Cardiac muscle cell (in vitro differentiated cells and primary cell): ENCODE data around the gene RNASEH2A. TPM values are rescaled to one million over a fixed set of nuclear protein-coding genes. Genes with fewer than 3 reads are reported as not detected.

ENCODE experiments used
- DNase-seq, 2 donors: peaks; one replicate each; pipeline versions ENCODE4 v3.0.0 to v3.0.0-alpha.2; 2010 to 2017; ENCODE audit warnings: low read depth in 1 of 2, low spot score in 1 of 2
- H3K27ac ChIP-seq: fragments of 200-600 bp; sonication (generic); 2 replicates; pipeline ENCODE4 v1.5.1; 2016
- H3K27me3 ChIP-seq: fragments of 200-600 bp; sonication (generic); 2 replicates; pipeline ENCODE4 v1.6.0; 2016; ENCODE audit warnings: control low read depth
- H3K36me3 ChIP-seq: fragments of 200-600 bp; sonication (generic); 2 replicates; pipeline ENCODE4 v1.5.1; 2016; ENCODE audit warnings: control low read depth
- H3K4me1 ChIP-seq: fragments of 200-600 bp; sonication (generic); 2 replicates; pipeline ENCODE4 v1.8.1; 2017; ENCODE audit warnings: low read depth, mild to moderate bottlenecking, mixed run types
- H3K4me3 ChIP-seq: fragments of 200-600 bp; sonication (generic); 2 replicates; pipeline ENCODE4 v1.5.1; 2016; ENCODE audit warnings: mild to moderate bottlenecking
- H3K9me3 ChIP-seq: fragments of 200-600 bp; sonication (generic); 2 replicates; pipeline ENCODE4 v1.5.1; 2017; ENCODE audit warnings: low read depth, mild to moderate bottlenecking, control low read depth
- CTCF ChIP-seq: IDR thresholded peaks from 2 replicates; pipeline ENCODE4 v1.5.1; 2012; ENCODE audit warnings: low read depth, mild to moderate bottlenecking, low read length
- polyA plus RNA-seq: library from polyadenylated mRNA; unstranded; fragments of >200 nt; fragmentation: Nextera tagmentation; extraction: Ambion mirVana; gene quantifications from 2 replicates; pipeline ENCODE4 v1.2.1, GENCODE V29; 2016
- total RNA-seq: library from RNA; depleted of rRNA; stranded (reverse); fragments of >200 nt; gene quantifications from 2 replicates; pipeline ENCODE4 v1.2.3, GENCODE V29; 2016

The RNASEH2A gene
- total and polyA plus RNA-seq, 2 experiments from 2014 or later: 29.0 to 40.4 TPM

- DNase-seq: peak; percentile 58 to 96
- H3K36me3 ChIP-seq: no peaks in the 10 kb centered on the region
- no peaks in the 10 kb centered on the region for H3K9me3 ChIP-seq
- TF ChIP-seq CTCF: no peak
- peak overlapping the region; percentile 7 for H3K27ac ChIP-seq
- no peaks in the 10 kb centered on the region for H3K27me3 ChIP-seq
- peaks cover 15% of the 10 kb centered on the region for H3K4me1 ChIP-seq
- no peak overlapping the region for H3K4me3 ChIP-seq
Measured at GRCh38 chr19:12779162-12779993, 27.0 kb upstream of the RNASEH2A start.

- DNase-seq: no peak
- Histone ChIP-seq H3K36me3 (no peaks in the 10 kb centered on the region), H3K27ac (no peak overlapping the region), H3K27me3 (no peaks in the 10 kb centered on the region), H3K4me3 (peak overlapping the region; percentile 39), H3K9me3 (no peaks in the 10 kb centered on the region), H3K4me1 (peaks cover 24% of the 10 kb centered on the region)
- TF ChIP-seq CTCF: no peak
Measured at GRCh38 chr19:12782174-12782423, 24.3 kb upstream of the RNASEH2A start.

GRCh38 chr19:12782424-12783290, 23.7 kb upstream of the RNASEH2A start:
- H3K4me1 ChIP-seq: peaks cover 24% of the 10 kb centered on the region
- peak overlapping the region; percentile 39 for H3K4me3 ChIP-seq
- DNase-seq: peak; percentile 70 to 93
- H3K36me3 ChIP-seq: no peaks in the 10 kb centered on the region
- no peak for TF ChIP-seq CTCF
- no peaks in the 10 kb centered on the region for H3K27me3 ChIP-seq
- H3K27ac ChIP-seq: no peak overlapping the region
- no peaks in the 10 kb centered on the region for H3K9me3 ChIP-seq

- peaks cover 28% of the 10 kb centered on the region for H3K4me1 ChIP-seq
- peak overlapping the region; percentile 39 for H3K4me3 ChIP-seq
- no peaks in the 10 kb centered on the region for H3K9me3 ChIP-seq
- no peaks in the 10 kb centered on the region for H3K36me3 ChIP-seq
- no peak overlapping the region for H3K27ac ChIP-seq
- no peak for TF ChIP-seq CTCF
- no peaks in the 10 kb centered on the region for H3K27me3 ChIP-seq
- no peak for DNase-seq
Measured at GRCh38 chr19:12783291-12783848, 23.0 kb upstream of the RNASEH2A start.

GRCh38 chr19:12783849-12784393, 22.5 kb upstream of the RNASEH2A start:
- Histone ChIP-seq H3K36me3 (no peaks in the 10 kb centered on the region), H3K4me1 (peaks cover 34% of the 10 kb centered on the region), H3K27ac (peak overlapping the region; percentile 68), H3K27me3 (no peaks in the 10 kb centered on the region), H3K9me3 (no peaks in the 10 kb centered on the region), H3K4me3 (no peak overlapping the region)
- DNase-seq: no peak
- no peak for TF ChIP-seq CTCF
